GM12878 (cell line): ENCODE measurements around the gene CCSER2. TPM values are rescaled to one million over a fixed set of nuclear protein-coding genes. Genes with fewer than 3 reads are reported as not detected.

Source experiments
- ATAC-seq: fragments of 200-7000 bp; cut with Tn5 transposase; 3 replicates; pipeline ENCODE4 v1.9.1; 2020; ENCODE audit warnings: mild to moderate bottlenecking, moderate library complexity
- BruUV-seq: library from RNA; stranded (reverse); fragments of 400-500 nt; replicated peaks from 2 replicates; lab custom pipeline; 2021; lab: Mats Ljungman, UMichigan
- CTCF ChIA-PET: fragments of 300-600 bp; sonication (Branson Sonifier 250); formaldehyde crosslinking; extraction: SDS; loops from one replicate; lab custom pipeline; 2021; ENCODE audit warnings: inconsistent platforms; lab: Yijun Ruan, JAX
- POLR2A ChIA-PET: fragments of 350-600 bp; formaldehyde crosslinking; extraction: SDS; loops from one replicate; lab custom pipeline; 2021; ENCODE audit warnings: inconsistent platforms; lab: Charles Lee
- RAD21 ChIA-PET: fragments of 300-600 bp; sonication (Branson Sonifier 250); formaldehyde crosslinking; loops from one replicate; lab custom pipeline; 2023; ENCODE audit warnings: antibody characterized with exemption; ENCODE audit not compliant: unreplicated experiment; lab: Charles Lee
- SMC1A ChIA-PET: fragments of 300-600 bp; sonication (Branson Sonifier 250); formaldehyde crosslinking; loops from one replicate; lab custom pipeline; 2023; ENCODE audit not compliant: unreplicated experiment, uncharacterized antibody; lab: Charles Lee
- DNase-seq: peaks from one replicate; pipeline ENCODE4 v3.0.0-alpha.2; 2011; ENCODE audit warnings: low read depth, low spot score
- FAIRE-seq: peaks from 3 replicates; lab custom pipeline; 2011; peaks lifted over from hg19 to GRCh38; lab: Jason Lieb, UNC
- H2AFZ ChIP-seq: 2 replicates; pipeline ENCODE4 v1.6.0; 2011; ENCODE audit warnings: low read depth, low read length, control low read depth; ENCODE audit not compliant: control insufficient read depth
- H3K27ac ChIP-seq: 2 replicates; pipeline ENCODE4 v1.5.1; 2011; ENCODE audit warnings: control low read depth; ENCODE audit not compliant: control insufficient read depth, insufficient read depth
- H3K27me3 ChIP-seq, 2 experiments: replicated peaks in 1 of 2; 2 replicates each; pipeline versions ENCODE4 v1.6.0 to v1.6.1; 2011; ENCODE audit warnings: low read length in 1 of 2; ENCODE audit not compliant: control insufficient read depth in 2 of 2, insufficient read depth in 2 of 2
- H3K36me3 ChIP-seq, 2 experiments: 2 replicates each; pipeline ENCODE4 v1.5.1; 2011; ENCODE audit warnings: low read length in 1 of 2; ENCODE audit not compliant: control insufficient read depth in 2 of 2, insufficient read depth in 2 of 2
- H3K4me1 ChIP-seq: 2 replicates; pipeline ENCODE4 v1.6.1; 2011; ENCODE audit warnings: mild to moderate bottlenecking, low read length, moderate library complexity, mixed read lengths; ENCODE audit not compliant: control insufficient read depth, insufficient read depth
- H3K4me2 ChIP-seq: 2 replicates; pipeline ENCODE4 v1.6.0; 2011; ENCODE audit warnings: control low read depth; ENCODE audit not compliant: control insufficient read depth, insufficient read depth
- H3K4me3 ChIP-seq: fragments of 200-600 bp; sonication (generic); 2 replicates; pipeline ENCODE4 v1.5.1; 2016
- H3K79me2 ChIP-seq: 2 replicates; pipeline ENCODE4 v1.6.0; 2011; ENCODE audit warnings: low read length; ENCODE audit not compliant: control insufficient read depth, insufficient read depth
- H3K9ac ChIP-seq: 2 replicates; pipeline ENCODE4 v1.8.0; 2011; ENCODE audit warnings: low read length, control low read depth, mixed read lengths; ENCODE audit not compliant: control insufficient read depth, insufficient read depth
- H3K9me3 ChIP-seq: replicated peaks from 3 replicates; pipeline ENCODE4 v1.5.1; 2011; ENCODE audit warnings: mild to moderate bottlenecking, low read length; ENCODE audit not compliant: control insufficient read depth, insufficient read depth
- H4K20me1 ChIP-seq: 2 replicates; pipeline ENCODE4 v1.6.0; 2011; ENCODE audit not compliant: control insufficient read depth, insufficient read depth
- ASH2L ChIP-seq: fragments of 300-600, 200-600 bp; sonication (generic); IDR thresholded peaks from 2 replicates; pipeline ENCODE4 v1.6.1; 2017; ENCODE audit warnings: low read depth, mild to moderate bottlenecking, borderline replicate concordance
- BCL11A ChIP-seq: IDR thresholded peaks from 2 replicates; pipeline ENCODE4 v1.6.1; 2011; ENCODE audit warnings: low read depth, low read length
- BCLAF1 ChIP-seq: fragments of 450-650 bp; IDR thresholded peaks from 2 replicates; pipeline ENCODE4 v1.6.1; 2017; ENCODE audit warnings: antibody characterized with exemption, mild to moderate bottlenecking, moderate library complexity
- CBX5 ChIP-seq: sonication (generic); IDR thresholded peaks from 2 replicates; pipeline ENCODE4 v1.6.1; 2016; ENCODE audit warnings: low read depth, moderate library complexity, mild to moderate bottlenecking, inconsistent platforms
- CHD2 ChIP-seq: IDR thresholded peaks from 2 replicates; pipeline ENCODE4 v1.6.1; 2011; ENCODE audit warnings: low read depth, low read length, improper control_type of control experiment, borderline replicate concordance
- ETV6 ChIP-seq, 2 experiments: fragments of 450-650 bp in 1 of 2; IDR thresholded peaks in 1 of 2; conservative IDR thresholded peaks in 1 of 2; 2 replicates each; pipeline ENCODE4 v1.6.1; 2014; ENCODE audit warnings: antibody characterized with exemption in 1 of 2, borderline replicate concordance in 1 of 2, low read depth in 1 of 2, mild to moderate bottlenecking in 1 of 2, moderate library complexity in 1 of 2
- KAT2A ChIP-seq: conservative IDR thresholded peaks from 2 replicates; pipeline ENCODE4 v1.6.1; 2011; ENCODE audit warnings: low read depth, low read length; ENCODE audit not compliant: control insufficient read depth
- KLF5 ChIP-seq: fragments of 450-650 bp; IDR thresholded peaks from 2 replicates; pipeline ENCODE4 v1.6.1; 2014; ENCODE audit warnings: mild to moderate bottlenecking; ENCODE audit not compliant: partially characterized antibody
- MEF2B ChIP-seq: fragments of 450-650 bp; IDR thresholded peaks from 2 replicates; pipeline ENCODE4 v1.6.1; 2018; ENCODE audit warnings: mild to moderate bottlenecking, moderate library complexity; ENCODE audit not compliant: partially characterized antibody, poor library complexity, severe bottlenecking
- MTA3 ChIP-seq: IDR thresholded peaks from 2 replicates; pipeline ENCODE4 v1.6.1; 2012; ENCODE audit warnings: low read length, inconsistent platforms, borderline replicate concordance
- SMC3 ChIP-seq: IDR thresholded peaks from 2 replicates; pipeline ENCODE4 v1.6.1; 2011; ENCODE audit warnings: low read length, improper control_type of control experiment, borderline replicate concordance
- WRNIP1 ChIP-seq: IDR thresholded peaks from 2 replicates; pipeline ENCODE4 v1.6.1; 2011; ENCODE audit warnings: low read depth, low read length, improper control_type of control experiment, borderline replicate concordance
- ZNF207 ChIP-seq: fragments of 450-650 bp; IDR thresholded peaks from 2 replicates; pipeline ENCODE4 v1.6.1; 2014; ENCODE audit warnings: antibody characterized with exemption, mild to moderate bottlenecking, borderline replicate concordance
- ZNF24 ChIP-seq: fragments of 450-650 bp; IDR thresholded peaks from 2 replicates; pipeline ENCODE4 v1.6.1; 2017; ENCODE audit warnings: antibody characterized with exemption, mild to moderate bottlenecking
- WGBS: methylation state at CpG from one replicate; pipeline ENCODE4 v1.1.6; 2016; ENCODE audit warnings: low lambda C conversion rate; ENCODE audit not compliant: insufficient replicate concordance, insufficient coverage; ENCODE audit errors: missing lambda C conversion rate; 5-methylcytosine and 5-hydroxymethylcytosine counted together
- in situ Hi-C: fragments of 300-500 bp; cut with MboI; formaldehyde crosslinking; loops from 9 replicates; pipeline ENCODE4 v1.14.3; 2018; ENCODE audit warnings: mixed read lengths
- intact Hi-C: fragments of 100-400 bp; cut with micrococcal nuclease; formaldehyde crosslinking; loops from one replicate; pipeline ENCODE4 v1.14.2; 2022; ENCODE audit not compliant: unreplicated experiment
- polyA plus RNA-seq, 11 experiments: library from polyadenylated mRNA; depleted of rRNA in 4 of 11; unstranded in 6 of 11; stranded (reverse) in 5 of 11; fragments of >200 nt; fragmentation: Nextera tagmentation in 4 of 11; fragmentation: Illumina TruSeq in 1 of 11; extraction: Ambion mirVana in 4 of 11; extraction: Trizol in 1 of 11; gene quantifications; 1 replicate in 1 of 11; 2 replicates in 10 of 11; pipeline versions ENCODE4 v1.2.1 to v1.2.3, GENCODE V29; 2011 to 2016; ENCODE audit warnings: inconsistent platforms in 2 of 11, missing spikeins in 2 of 11, low read depth in 1 of 11
- total RNA-seq, 4 experiments: library from RNA; depleted of rRNA in 3 of 4; stranded (reverse); fragments of >200 nt in 3 of 4; fragmentation: Illumina TruSeq in 1 of 4; extraction: Trizol in 1 of 4; gene quantifications; 2 replicates each; pipeline versions ENCODE4 v1.2.1 to v1.2.3, GENCODE V29; 2013 to 2021
- TF ChIP-seq, protein P1 (sequence below): fragments of 450-650 bp; IDR thresholded peaks from 2 replicates; pipeline ENCODE4 v1.6.1; 2016; ENCODE audit warnings: mild to moderate bottlenecking
- TF ChIP-seq, protein P2 (sequence below), 3 experiments: IDR thresholded peaks in 2 of 3; conservative IDR thresholded peaks in 1 of 3; 2 replicates each; pipeline ENCODE4 v1.5.1; 2011; ENCODE audit warnings: low read depth in 3 of 3, low read length in 3 of 3, mild to moderate bottlenecking in 3 of 3, control low read depth in 2 of 3, moderate library complexity in 2 of 3, inconsistent platforms in 1 of 3, mixed read lengths in 1 of 3; ENCODE audit not compliant: control insufficient read depth in 2 of 3, insufficient read depth in 1 of 3; ENCODE audit errors: extremely low read depth in 1 of 3

The CCSER2 gene
- total and polyA plus RNA-seq, 10 of the 15 experiments (the other 5 are each of a cell fraction or from before 2014, with no cell fraction given) = 4.7 to 18.8 (median 13.2) TPM

GRCh38 chr10:84353052-84353803, 24.8 kb downstream of the CCSER2 start (continued):
- no peak for TF ChIP-seq ETV6 (conservative IDR thresholded peaks at IDR 0.05 in 1 of 2, IDR thresholded peaks at IDR 0.05 in 1 of 2; ENCODE audit: borderline replicate concordance in 1 of 2, low read depth in 1 of 2)
- TF ChIP-seq ZNF24 = no peak
- TF ChIP-seq SMC3 = no peak
- no peak for TF ChIP-seq KLF5
- TF ChIP-seq BCL11A = no peak

- WGBS = 94% methylated on average over 4 of the region's 4 CpGs
- ChIA-PET CTCF (interaction anchor here (0.7 to 6.2 kb wide), 7 partner anchors 9 to 182 kb away, joined by 3 to 71 read pairs (median 16); no protein-coding TSS in a partner anchor), SMC1A (interaction anchor here (1.5 kb wide), 1 partner anchor 25 kb away, joined by 6 read pairs; no protein-coding TSS in a partner anchor), POLR2A (no interaction called here), RAD21 (no interaction called here)
- Histone ChIP-seq H3K79me2 (no peaks in the 10 kb centered on the region), H3K27me3 (no peaks in the 10 kb centered on the region), H3K9me3 (no peaks in the 10 kb centered on the region), H3K4me3 (no peak overlapping the region), H3K4me1 (no peaks in the 10 kb centered on the region), H2AFZ (no peak overlapping the region), H3K27ac (no peak overlapping the region), H3K9ac (no peak overlapping the region), H3K36me3 (no peaks in the 10 kb centered on the region), H3K4me2 (no peak overlapping the region), H4K20me1 (no peaks in the 10 kb centered on the region)
- FAIRE-seq (no peak), DNase-seq (no peak), ATAC-seq (no peak)
- in situ Hi-C loops = no loop called here
- BruUV-seq = no TSS peak
- intact Hi-C loops = no loop called here
- TF ChIP-seq BCLAF1 (no peak), CBX5 (no peak), ZNF207 (no peak), CHD2 (no peak), WRNIP1 (no peak), MEF2B (no peak), MTA3 (no peak), KAT2A (no peak), ASH2L (no peak)
- TF ChIP-seq, protein P1, sequence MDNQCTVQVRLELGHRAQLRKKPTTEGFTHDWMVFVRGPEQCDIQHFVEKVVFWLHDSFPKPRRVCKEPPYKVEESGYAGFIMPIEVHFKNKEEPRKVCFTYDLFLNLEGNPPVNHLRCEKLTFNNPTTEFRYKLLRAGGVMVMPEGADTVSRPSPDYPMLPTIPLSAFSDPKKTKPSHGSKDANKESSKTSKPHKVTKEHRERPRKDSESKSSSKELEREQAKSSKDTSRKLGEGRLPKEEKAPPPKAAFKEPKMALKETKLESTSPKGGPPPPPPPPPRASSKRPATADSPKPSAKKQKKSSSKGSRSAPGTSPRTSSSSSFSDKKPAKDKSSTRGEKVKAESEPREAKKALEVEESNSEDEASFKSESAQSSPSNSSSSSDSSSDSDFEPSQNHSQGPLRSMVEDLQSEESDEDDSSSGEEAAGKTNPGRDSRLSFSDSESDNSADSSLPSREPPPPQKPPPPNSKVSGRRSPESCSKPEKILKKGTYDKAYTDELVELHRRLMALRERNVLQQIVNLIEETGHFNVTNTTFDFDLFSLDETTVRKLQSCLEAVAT = no peak
- TF ChIP-seq, protein P2, sequence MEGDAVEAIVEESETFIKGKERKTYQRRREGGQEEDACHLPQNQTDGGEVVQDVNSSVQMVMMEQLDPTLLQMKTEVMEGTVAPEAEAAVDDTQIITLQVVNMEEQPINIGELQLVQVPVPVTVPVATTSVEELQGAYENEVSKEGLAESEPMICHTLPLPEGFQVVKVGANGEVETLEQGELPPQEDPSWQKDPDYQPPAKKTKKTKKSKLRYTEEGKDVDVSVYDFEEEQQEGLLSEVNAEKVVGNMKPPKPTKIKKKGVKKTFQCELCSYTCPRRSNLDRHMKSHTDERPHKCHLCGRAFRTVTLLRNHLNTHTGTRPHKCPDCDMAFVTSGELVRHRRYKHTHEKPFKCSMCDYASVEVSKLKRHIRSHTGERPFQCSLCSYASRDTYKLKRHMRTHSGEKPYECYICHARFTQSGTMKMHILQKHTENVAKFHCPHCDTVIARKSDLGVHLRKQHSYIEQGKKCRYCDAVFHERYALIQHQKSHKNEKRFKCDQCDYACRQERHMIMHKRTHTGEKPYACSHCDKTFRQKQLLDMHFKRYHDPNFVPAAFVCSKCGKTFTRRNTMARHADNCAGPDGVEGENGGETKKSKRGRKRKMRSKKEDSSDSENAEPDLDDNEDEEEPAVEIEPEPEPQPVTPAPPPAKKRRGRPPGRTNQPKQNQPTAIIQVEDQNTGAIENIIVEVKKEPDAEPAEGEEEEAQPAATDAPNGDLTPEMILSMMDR (IDR thresholded peaks at IDR 0.05 in 2 of 3, conservative IDR thresholded peaks at IDR 0.05 in 1 of 3; ENCODE audit: control insufficient read depth in 2 of 3, extremely low read depth in 1 of 3, insufficient read depth in 1 of 3, low read depth in 3 of 3, low read length in 3 of 3) = no peak
Measured at GRCh38 chr10:84354623-84355022, 26.2 kb downstream of the CCSER2 start.
